ENCODE measurements around the gene B4GALNT4. TPM values are rescaled to one million over a fixed set of nuclear protein-coding genes. Genes with fewer than 3 reads are reported as not detected.
A peak's percentile ranks its signal among the peaks of the same experiment; 100 is the strongest.
"Not testable (repeated sequence)": the region's sequence is repeated elsewhere in the genome, so short reads cannot be mapped to it uniquely, and the experiment has no call there.

The B4GALNT4 gene
- total RNA-seq, 2 donors from 2014 or later, result 0.50 TPM; not detected in 1

DNA sequence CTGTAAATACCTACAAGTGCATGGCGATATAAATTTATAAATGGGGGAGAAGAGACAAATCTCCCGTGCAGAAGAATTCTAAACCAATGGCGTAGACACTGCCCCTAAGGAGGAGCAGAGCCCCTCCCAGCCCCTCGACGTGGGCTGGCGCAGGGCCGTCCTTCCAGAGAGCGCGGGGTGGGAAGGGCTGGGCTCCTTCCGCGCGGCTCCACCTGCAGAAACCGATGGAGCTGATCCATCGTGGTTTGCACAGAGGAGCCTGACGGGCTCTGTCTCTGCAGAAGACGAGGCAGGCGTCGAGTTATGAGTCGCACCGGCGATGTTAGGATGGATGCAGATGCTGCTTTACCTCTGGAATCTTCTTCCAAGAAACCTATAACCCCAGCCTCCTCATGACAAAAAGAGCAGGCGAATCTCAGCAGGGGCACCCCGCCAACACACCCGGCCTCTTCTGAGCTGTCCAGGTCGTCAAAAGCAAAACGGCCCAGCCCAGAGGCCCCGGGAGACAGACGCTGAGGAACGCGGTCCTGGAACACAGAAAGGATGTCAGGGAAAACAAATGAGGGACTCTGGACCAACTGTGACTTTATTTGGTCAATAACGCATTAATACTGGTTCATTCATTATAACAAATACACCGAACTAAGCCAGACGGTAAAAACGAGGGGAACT, 11.0 kb upstream of the B4GALNT4 start:
- Mint-ChIP-seq H3K27me3 (no peaks in the 10 kb centered on the region), H3K9me3 (no peaks in the 10 kb centered on the region), H3K36me3 (no peaks in the 10 kb centered on the region), H3K4me3 (no peak overlapping the region), H3K4me1 (ENCODE audit: low read depth in 2 of 2) (peaks cover 18 to 21% of the 10 kb centered on the region in 2 donors), H3K27ac (no peak overlapping the region)
- DNase-seq (ENCODE audit: low spot score) (no peak), ATAC-seq (no peak)

GRCh38 chr11:359181-359714, 10.1 kb upstream of the B4GALNT4 start:
- ATAC-seq (peak; percentile 79 to 84), DNase-seq (ENCODE audit: low spot score) (no peak)
- H3K27ac Mint-ChIP-seq, result peak overlapping the region in 1 of 2 donors; percentile 7
- no peaks in the 10 kb centered on the region for H3K36me3 Mint-ChIP-seq
- peaks cover 15 to 16% of the 10 kb centered on the region in 2 donors for H3K4me1 Mint-ChIP-seq (ENCODE audit: low read depth in 2 of 2)
- H3K9me3 Mint-ChIP-seq, result no peaks in the 10 kb centered on the region
- H3K4me3 Mint-ChIP-seq, result peak overlapping the region; percentile 7
- H3K27me3 Mint-ChIP-seq, result no peaks in the 10 kb centered on the region

- Mint-ChIP-seq H3K27ac (no peak overlapping the region), H3K36me3 (no peaks in the 10 kb centered on the region), H3K4me1 (ENCODE audit: low read depth in 2 of 2) (peaks cover 18% of the 10 kb centered on the region in 2 donors), H3K4me3 (no peak overlapping the region), H3K27me3 (no peaks in the 10 kb centered on the region), H3K9me3 (no peaks in the 10 kb centered on the region)
- DNase-seq (ENCODE audit: low spot score), result no peak
- ATAC-seq, result no peak
Measured at GRCh38 chr11:360326-361280, 8.7 kb upstream of the B4GALNT4 start.

DNA sequence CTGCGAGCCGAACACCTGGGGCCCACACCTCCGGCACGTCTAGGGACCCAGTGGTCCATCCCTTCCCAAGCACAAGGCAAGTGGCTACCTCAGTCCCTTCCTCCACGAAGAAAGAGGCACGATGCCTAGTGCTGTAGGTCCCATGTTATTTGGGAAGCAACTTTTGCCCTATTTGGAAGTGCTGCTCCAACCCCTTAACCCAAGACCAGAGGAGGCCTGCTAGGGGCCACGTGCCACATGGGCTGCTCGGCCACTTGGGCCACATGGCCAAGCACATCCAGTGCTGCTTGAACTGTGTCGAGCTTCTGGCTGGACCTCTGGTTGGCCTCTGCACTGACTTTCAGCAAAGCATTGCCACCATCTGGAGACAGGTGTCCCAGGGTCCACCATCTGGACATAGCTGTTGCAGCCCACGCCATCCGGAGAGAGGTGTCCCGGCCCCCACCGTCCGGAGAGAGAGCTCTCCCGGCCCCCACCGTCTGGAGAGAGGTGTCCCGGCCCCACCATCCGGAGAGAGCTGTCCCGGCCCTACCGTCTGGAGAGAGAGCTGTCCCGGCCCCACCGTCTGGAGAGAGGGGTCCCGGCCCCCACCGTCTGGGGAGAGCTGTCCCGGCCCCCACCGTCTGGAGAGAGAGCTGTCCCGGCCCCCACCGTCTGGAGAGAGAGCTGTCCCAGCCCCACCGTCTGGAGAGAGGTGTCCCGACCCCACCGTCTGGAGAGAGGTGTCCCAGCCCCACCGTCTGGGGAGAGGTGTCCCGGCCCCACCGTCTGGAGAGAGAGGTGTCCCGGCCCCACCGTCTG, 6.5 kb upstream of the B4GALNT4 start:
- Mint-ChIP-seq H3K27me3 (peaks cover 7 to 10% of the 10 kb centered on the region in 2 donors), H3K27ac (no peak overlapping the region), H3K4me3 (no peak overlapping the region), H3K9me3 (no peaks in the 10 kb centered on the region), H3K36me3 (no peaks in the 10 kb centered on the region), H3K4me1 (ENCODE audit: low read depth in 2 of 2) (peaks cover 23 to 26% of the 10 kb centered on the region in 2 donors)
- DNase-seq (ENCODE audit: low spot score), result no peak
- no peak for ATAC-seq

- H3K9me3 Mint-ChIP-seq; H3K36me3 Mint-ChIP-seq; ATAC-seq; H3K27ac Mint-ChIP-seq; DNase-seq (ENCODE audit: low spot score); H3K4me3 Mint-ChIP-seq: not testable (repeated sequence)
- Mint-ChIP-seq H3K27me3 (peaks cover 12 to 16% of the 10 kb centered on the region in 2 donors), H3K4me1 (ENCODE audit: low read depth in 2 of 2) (peaks cover 27 to 32% of the 10 kb centered on the region in 2 donors)
Measured at GRCh38 chr11:363443-363805, 5.9 kb upstream of the B4GALNT4 start.

DNA sequence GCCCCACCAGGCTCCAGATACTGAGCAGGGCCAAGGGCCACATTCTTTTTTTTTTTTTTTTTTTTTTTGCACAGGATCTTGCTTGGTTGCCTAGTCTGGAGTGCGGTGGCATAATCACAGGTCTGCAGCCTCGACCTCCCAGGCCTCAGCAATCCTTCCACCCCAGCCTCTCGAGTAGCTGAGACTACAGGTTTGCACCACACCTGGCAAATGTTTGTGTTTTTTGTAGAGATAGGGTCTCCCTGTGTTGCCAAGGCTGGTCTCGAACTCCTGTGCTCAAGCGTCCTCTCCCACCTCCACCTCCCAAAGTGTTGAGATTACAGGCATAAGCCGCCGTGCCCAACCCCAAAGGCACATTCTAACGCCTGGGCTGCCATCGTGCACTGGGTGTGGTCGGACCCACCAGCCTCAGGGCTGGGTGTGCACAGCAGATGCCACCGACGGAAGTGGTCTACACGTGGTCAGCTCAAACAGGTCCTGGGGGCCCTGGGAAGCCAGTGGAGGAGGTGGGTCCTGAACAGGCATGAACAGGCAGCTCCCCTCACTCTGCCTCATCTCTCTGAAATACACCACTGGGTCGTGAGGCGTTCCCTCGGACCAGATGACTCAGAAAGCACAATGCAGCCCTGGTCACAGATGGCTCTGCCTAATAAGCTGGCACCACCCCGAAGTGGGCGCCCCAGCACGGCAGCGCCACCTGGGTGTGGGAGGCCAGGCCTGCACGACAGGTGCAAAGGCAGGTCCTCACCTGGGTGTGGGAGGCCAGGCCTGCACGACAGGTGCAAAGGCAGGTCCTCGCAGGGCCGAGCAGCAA, 5.1 kb upstream of the B4GALNT4 start:
- Mint-ChIP-seq H3K9me3 (no peaks in the 10 kb centered on the region), H3K27me3 (peaks cover 14 to 21% of the 10 kb centered on the region in 2 donors), H3K27ac (no peak overlapping the region), H3K4me1 (ENCODE audit: low read depth in 2 of 2) (peaks cover 30 to 36% of the 10 kb centered on the region in 2 donors), H3K36me3 (no peaks in the 10 kb centered on the region), H3K4me3 (no peak overlapping the region)
- DNase-seq (ENCODE audit: low spot score), result no peak
- peak; percentile 75 to 81 for ATAC-seq

DNA sequence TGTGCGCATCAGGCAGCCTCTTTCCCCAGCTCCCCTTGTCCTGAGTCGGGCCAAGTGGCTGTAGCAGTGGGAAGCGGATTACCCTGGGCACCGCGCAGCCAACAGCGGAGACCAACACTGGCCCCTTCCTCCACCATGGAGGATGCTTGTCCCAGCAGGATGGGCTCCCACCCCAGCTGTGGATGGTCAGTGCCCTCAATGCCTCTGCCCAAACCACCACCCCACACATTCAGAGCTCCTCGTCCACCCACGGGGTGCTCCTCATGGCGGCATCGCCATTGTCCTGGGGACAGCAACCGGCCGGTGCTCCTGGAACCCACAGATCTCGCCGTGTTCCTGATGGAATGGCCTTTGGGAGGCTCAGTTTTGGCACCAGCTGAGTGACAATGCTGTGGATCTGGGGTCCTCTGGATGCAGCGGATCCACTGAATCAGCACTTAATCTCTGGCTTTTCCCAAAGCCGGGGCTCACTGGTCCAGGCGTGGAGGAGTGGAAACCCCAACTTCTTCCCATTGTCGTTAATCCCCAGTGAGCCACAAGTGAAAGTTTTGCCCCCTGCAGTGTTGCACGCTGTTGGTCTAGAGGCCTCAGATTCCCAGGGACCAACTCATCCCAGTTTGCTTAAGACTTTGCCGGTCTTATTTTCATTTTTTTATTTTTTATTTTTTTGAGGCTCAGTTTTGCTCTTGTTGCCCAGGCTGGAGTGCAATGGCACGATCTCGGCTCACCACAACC, 4.1 kb upstream of the B4GALNT4 start:
- Mint-ChIP-seq H3K36me3 (no peaks in the 10 kb centered on the region), H3K4me3 (no peak overlapping the region), H3K4me1 (ENCODE audit: low read depth in 2 of 2) (peaks cover 20 to 30% of the 10 kb centered on the region in 2 donors), H3K27me3 (peaks cover 14 to 21% of the 10 kb centered on the region in 2 donors), H3K27ac (no peak overlapping the region), H3K9me3 (no peaks in the 10 kb centered on the region)
- ATAC-seq (no peak), DNase-seq (ENCODE audit: low spot score) (no peak)

DNA sequence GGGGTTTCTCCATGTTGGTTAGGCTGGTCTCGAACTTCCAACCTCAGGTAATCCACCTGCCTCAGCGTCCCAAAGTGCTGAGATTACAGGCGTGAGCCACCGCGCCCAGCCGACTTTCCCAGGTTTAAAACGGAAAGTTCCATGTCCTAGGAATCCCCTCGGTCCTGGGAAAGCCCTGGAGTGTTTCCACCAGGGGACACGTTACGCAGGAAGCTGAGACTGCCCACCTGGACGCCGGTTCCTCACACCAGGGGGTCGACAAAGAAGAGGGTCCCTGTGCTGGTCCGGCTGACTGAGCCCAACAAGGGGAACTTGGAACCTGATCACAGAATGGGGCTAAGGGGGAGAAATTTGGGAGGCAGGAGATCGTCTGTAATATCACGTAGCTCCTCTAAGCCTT, 3.5 kb upstream of the B4GALNT4 start:
- no peak overlapping the region for H3K4me3 Mint-ChIP-seq
- no peaks in the 10 kb centered on the region for H3K36me3 Mint-ChIP-seq
- H3K27me3 Mint-ChIP-seq, result peaks cover 14 to 21% of the 10 kb centered on the region in 2 donors
- ATAC-seq (no peak), DNase-seq (ENCODE audit: low spot score) (no peak)
- peaks cover 20 to 30% of the 10 kb centered on the region in 2 donors for H3K4me1 Mint-ChIP-seq (ENCODE audit: low read depth in 2 of 2)
- no peak overlapping the region for H3K27ac Mint-ChIP-seq
- no peaks in the 10 kb centered on the region for H3K9me3 Mint-ChIP-seq

- peak overlapping the region in 1 of 2 donors; percentile 33 for H3K27ac Mint-ChIP-seq
- no peaks in the 10 kb centered on the region for H3K36me3 Mint-ChIP-seq
- ATAC-seq (no peak), DNase-seq (ENCODE audit: low spot score) (no peak)
- peaks cover 24 to 28% of the 10 kb centered on the region in 2 donors for H3K4me1 Mint-ChIP-seq (ENCODE audit: low read depth in 2 of 2)
- peaks cover 14 to 21% of the 10 kb centered on the region in 2 donors for H3K27me3 Mint-ChIP-seq
- H3K9me3 Mint-ChIP-seq, result no peaks in the 10 kb centered on the region
- peak overlapping the region; percentile 42 for H3K4me3 Mint-ChIP-seq
Measured at GRCh38 chr11:367956-368413, 1.3 kb upstream of the B4GALNT4 start.

DNA sequence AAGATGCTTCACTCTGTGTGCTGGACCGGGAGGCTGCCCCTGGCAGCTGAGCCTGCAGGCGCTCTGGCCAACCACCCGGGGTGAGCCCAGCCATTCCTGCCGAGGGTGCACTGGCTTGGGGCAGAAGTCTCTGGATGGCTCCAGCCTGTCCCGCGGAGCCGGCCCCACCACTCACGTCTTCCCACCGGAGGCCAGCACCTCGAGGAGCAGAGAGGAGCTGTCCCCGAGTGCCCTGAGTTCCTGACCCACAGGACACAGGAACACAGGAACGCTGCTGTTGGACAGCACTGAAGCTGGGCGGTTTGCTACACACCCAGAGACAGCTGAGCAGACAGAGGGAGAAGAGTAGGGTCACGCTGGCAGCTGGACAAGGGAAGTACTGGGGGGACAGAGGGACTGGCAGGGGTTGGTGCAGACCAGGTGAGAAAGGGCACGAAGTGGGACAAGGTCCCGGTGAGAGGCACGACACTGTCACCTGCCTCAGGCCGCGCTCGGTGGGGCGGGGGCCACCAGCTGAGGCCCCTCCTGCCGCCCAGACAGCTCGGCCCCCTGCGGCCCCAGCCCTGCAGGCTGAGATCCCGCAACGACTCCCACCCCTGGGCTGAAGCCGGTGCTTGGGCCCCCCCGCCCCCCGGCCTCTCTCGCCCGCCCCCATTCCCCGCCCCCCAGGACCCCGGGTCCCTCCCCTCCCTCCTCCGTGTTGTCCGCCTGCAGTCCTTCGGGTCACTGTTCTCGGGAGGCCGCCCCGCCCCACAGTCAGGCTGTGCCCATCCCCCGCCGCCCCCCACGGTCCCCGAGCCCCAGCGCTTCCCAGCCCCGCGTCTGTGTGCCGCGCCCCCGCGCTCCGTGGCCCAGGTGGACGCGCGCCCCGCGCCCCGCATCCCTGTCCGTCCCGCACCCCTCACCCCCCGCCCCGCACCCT, 624 bp upstream of the B4GALNT4 start:
- H3K27ac Mint-ChIP-seq, result no peak overlapping the region
- peaks cover 24 to 28% of the 10 kb centered on the region in 2 donors for H3K4me1 Mint-ChIP-seq (ENCODE audit: low read depth in 2 of 2)
- H3K4me3 Mint-ChIP-seq, result peak overlapping the region; percentile 82
- no peak for ATAC-seq
- no peaks in the 10 kb centered on the region for H3K36me3 Mint-ChIP-seq
- peaks cover 14 to 21% of the 10 kb centered on the region in 2 donors for H3K27me3 Mint-ChIP-seq
- H3K9me3 Mint-ChIP-seq, result no peaks in the 10 kb centered on the region
- peak; percentile 44 for DNase-seq (ENCODE audit: low spot score)

DNA sequence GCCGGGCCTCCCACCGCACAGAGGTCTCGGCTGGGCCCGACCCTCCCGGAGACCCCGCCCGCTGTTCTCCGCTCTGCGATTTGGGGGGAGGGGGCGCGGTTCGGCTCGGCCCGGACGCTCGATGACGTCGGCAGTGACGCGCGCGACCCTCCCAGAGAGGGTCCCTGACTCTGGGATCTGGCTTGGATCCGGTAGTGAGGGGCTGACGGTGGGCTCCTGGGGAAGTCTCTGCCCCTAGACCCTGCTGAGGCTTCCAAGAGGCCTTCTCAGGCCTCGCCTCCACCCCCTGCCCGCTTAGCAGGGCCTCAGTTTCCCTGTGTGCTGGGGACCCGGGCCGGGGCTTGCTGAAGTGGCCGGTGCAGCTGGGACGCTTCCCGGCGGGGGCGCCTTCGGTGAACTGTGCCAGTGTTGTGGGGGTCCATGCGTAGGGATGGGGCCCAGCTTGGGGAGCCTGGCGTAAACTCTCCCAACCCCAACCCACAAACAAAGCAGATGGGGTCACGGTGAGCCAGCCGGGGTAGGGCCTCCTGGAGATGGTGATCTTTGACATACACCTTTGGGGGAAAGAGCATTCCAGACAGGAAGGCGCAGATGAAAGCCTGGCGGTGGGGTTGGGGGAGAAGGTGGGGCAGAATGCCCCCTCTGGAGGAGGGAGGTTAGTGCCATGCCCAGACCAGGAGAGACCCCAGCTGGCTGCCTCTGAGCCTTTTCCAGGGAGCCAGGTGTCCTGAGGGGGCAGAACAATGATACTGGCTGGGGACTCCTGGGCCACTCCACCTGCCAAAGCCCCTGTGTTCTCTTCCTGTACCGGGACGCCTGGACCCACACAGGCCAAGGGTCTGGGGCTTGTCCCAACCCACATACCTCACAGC, 1.0 kb downstream of the B4GALNT4 start:
- Mint-ChIP-seq H3K27me3 (peaks cover 14 to 21% of the 10 kb centered on the region in 2 donors), H3K27ac (no peak overlapping the region), H3K36me3 (no peaks in the 10 kb centered on the region), H3K4me1 (ENCODE audit: low read depth in 2 of 2) (peaks cover 18 to 26% of the 10 kb centered on the region in 2 donors), H3K4me3 (peak overlapping the region; percentile 17), H3K9me3 (no peaks in the 10 kb centered on the region)
- DNase-seq (ENCODE audit: low spot score), result peak; percentile 58
- no peak for ATAC-seq
